ENCODE data around the gene KIF25.

GRCh38 chr6:168058691-168059551, 61.5 kb downstream of the KIF25 start:
- no peak for TF ChIP-seq POLR2AphosphoS5 (IDR thresholded peaks at IDR 0.05)
- no peak for TF ChIP-seq CTCF (IDR thresholded peaks at IDR 0.05)

Data from breast epithelium (tissue), 3 donors.